ENCODE data around the gene TTLL11.

TTLL11 gene

DNA sequence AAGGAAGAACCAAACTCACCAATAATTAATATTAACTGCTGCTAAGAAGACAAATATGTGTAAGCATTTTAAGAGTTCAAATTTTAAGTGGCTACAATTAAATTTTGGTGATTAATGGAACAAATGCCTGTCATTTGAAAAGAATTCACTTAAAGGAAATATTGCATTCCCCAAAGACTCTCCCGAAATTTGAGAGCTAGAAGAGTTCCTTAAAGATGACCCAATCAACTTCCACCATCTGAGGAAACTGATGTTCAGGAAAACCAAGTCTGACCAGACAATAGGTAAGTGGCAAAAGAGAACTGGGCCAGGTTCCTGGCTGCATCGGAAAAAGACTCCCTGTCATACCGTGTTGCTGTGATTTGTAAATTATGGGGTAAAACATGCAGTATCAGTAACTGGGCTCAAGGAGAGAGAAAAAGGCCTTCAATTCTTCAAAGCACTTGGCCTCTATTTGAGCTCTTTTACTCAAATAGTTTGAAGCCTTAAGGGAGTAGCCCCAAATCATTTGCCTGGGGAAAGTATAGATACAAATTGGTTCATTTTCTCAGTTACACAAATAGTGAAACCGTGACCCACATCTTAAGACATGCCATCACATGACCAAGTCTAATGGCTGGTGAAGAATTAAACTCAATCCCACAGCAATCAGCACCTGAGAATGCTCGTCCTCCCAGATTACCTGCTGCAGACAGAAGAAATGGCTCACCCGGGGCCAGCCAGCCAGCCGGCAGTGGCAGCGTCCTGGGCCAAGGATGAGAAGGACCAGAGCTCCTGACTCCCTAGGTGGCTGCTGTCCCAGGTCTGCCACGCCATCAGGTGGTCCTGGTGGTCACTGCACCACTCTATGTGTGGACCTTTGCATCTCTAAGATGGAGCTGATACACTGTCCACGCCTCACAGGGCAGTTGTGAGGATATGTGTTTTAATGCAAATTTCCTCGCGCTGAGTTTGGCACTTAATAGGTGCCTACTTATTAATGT, 162.9 kb downstream of the TTLL11 start:
- no peak for DNase-seq

DNA sequence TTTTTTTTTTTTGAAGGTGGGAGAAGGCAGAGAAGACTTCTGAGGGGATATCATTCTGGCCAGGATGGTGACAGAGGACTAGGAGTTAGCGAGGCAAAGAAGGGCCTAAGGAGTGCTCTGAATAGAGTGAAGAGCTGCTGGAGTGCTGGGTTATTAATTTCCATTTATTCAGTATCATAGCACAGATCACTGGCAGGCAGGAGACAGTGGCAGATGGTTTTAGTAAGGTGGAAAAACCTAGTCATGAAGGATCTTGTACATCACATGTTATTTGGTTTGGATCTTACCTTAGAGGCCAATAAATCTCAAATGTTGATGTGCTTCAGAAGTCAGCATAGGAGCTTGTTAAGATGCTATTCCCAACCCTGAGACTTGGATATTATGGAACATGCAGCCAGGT, 165.5 kb downstream of the TTLL11 start:
- DNase-seq: no peak

DNA sequence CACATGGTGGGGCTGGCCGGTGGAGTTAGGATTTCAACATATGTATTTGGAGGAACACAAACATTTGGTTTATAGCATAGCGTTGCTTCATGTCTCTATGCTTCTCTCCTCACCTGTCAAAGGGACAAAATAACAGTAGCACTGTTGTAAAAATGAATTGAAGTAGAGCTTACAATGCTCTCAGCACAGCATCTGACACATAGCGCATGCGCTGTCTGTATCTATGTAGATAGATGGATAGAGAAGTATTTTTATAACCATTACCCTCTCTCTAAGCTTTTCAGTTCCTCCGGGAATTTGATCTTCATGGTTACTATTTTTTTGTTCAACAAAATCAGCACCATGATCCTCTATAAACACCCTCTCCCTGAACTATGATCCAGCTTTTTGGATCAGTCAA, 166.0 kb downstream of the TTLL11 start:
- no peak for DNase-seq

- DNase-seq: no peak
These were observed 166.7 kb downstream of the TTLL11 start for GRCh38 chr9:121926351-121926801.

GRCh38 chr9:121925935-121926334, 167.2 kb downstream of the TTLL11 start:
- no peak for DNase-seq

GRCh38 chr9:121924700-121925099, 168.4 kb downstream of the TTLL11 start:
- no peak for DNase-seq

- no peak for DNase-seq
These were observed 171.7 kb downstream of the TTLL11 start for GRCh38 chr9:121921444-121921843.

DNA sequence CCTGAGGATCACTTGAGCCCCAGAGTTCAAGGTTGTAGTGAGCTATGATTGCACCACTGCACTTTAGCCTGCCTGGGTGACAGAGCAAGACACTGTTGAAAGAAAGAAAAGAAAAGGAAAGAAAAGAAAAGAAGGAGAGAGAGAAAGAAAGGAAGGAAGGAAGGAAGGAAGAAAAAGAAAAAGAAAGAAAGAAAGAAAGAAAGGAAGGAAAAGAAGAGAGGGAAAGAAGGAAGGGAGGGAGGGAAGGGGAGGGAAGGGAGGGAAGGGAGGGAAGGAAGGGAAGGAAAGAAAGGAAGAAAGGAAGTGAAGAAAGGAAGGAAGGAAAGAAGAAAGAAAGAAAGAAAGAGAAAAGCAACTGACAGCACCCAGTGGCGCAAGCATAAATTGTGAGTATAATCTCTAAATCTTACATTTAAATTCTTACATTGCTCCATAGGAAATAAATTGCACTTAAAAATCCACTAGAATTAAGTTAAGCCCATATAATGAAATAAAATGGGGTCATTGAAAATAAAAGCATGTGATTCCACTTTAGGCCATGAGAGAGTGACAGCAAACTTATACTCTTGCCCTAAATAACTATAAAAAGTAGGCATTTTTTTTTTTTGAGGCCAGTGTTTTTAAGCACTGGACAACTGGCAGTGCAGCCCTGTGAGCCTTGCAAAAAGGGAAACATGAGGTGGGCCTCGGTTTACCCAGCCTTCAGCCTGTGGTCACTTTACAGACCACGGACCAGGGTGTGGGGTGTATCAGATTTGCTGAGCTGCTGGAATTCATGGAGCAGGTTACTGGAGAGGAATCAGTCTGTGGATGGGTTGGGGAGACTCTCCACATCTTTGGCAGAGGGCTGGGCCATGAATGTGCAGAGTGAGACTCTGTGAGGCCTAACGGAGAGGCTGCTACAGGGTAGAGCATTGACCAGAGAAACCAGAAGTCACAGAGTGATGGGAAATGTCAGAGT, 175.5 kb downstream of the TTLL11 start:
- no peak for DNase-seq

DNA sequence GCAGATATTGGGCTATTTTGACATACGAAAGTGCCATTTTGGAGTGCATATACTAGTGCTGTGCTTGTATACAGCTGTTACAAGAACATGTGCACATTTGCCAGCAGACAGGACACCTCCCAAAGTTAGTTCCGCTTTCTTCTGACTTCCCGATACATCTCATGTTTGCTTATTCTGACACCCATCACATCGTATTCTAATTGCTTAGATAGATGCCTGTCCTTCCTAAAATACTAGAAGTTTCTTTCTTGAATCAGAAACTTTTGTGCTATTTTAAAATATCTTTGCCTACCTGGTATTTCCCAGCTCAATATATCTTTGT, 177.8 kb downstream of the TTLL11 start:
- DNase-seq: no peak

GRCh38 chr9:121914604-121915303, 178.4 kb downstream of the TTLL11 start:
- DNase-seq: no peak

GRCh38 chr9:121914017-121914595, 179.0 kb downstream of the TTLL11 start:
- DNase-seq: no peak

- DNase-seq: no peak
These were observed 180.1 kb downstream of the TTLL11 start for GRCh38 chr9:121912812-121913627.

DNA sequence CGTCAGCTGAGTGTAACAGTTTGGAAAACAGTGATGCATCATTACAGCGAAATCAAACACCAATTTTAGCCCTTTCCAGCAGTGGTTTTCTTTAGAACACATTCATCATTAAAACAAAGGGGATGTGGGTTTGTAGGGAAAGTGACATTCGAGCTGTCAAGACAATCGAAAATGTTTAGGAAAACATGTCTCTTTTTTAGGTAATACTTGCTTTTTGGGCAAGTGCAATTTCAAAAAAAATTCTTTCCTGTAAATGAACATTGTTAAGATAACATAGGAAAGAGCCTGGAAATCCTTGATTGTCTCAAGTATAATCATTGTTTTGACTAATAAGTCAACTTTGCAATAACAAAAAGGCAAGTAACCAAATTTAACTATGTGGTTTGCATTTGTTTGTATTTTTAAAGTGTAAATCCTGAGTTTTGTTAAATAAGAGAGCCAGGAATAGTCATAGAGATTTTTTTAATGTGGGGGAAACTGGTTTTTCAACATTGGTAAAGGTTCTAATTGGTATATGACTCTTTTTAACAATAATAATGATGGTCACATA, 182.5 kb downstream of the TTLL11 start:
- no peak for DNase-seq

- DNase-seq: no peak
These were observed 184.0 kb downstream of the TTLL11 start for GRCh38 chr9:121909111-121909510.

GRCh38 chr9:121906074-121906870, 186.8 kb downstream of the TTLL11 start:
- no peak for DNase-seq

GRCh38 chr9:121902461-121903135, 190.5 kb downstream of the TTLL11 start:
- DNase-seq: no peak

DNA sequence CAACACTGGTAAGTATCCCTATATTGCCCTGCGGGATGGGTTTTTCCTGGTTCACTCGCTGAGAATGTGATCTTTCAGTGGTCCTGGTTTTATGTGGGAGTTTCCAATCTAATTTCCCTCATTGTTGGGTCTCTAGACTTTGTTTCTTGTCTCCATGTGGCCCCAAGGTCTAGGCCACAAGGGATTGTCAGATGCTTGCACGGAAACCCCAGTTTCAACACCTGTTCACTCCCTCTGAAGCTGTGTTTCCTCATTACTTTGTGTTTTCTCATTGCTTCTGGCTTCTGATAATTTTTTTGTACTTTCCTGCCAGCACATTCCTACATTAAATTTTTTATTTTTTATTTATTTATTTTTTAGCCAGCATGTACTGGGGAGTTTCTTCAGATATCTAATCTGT, 191.5 kb downstream of the TTLL11 start:
- DNase-seq: no peak

DNA sequence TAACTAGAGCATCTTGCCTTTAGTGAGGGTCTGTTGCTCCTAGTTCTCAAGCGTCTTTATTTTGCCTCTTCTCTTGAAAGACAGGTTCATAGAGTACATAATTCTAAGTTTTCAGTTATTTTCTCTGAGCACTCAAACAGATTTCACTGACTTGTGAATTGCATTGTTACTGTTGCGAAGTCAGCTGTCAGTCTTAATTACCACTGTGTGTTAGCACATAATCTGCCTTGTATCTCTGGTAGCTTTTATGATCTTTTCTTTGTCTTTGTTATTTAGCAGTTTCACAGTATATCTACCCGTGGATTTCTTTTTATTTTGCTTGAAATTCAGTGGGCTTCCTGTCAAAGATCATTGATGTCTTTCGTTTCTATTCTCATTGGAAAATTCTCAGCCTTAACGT, 192.9 kb downstream of the TTLL11 start:
- DNase-seq: no peak

DNA sequence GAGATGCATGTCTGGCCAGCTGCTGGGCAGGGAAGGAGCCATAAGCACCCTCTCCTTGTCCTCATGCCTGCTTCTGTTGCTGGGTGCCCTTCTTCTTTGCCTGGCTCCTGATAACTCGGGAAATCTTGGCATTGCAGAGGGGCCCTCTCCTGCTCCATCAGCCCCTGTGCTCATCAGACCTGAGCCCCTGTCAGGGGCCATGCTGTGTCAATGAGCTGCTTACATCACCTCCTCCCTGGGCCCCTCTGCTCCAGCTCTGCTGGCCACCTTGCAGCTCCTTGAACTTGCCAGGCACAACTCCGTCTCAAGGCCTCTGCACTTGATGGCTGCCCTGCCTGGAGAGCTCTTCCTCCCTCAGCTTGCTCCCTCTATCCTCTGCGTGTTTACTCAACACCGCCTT, 194.3 kb downstream of the TTLL11 start:
- no peak for DNase-seq

DNA sequence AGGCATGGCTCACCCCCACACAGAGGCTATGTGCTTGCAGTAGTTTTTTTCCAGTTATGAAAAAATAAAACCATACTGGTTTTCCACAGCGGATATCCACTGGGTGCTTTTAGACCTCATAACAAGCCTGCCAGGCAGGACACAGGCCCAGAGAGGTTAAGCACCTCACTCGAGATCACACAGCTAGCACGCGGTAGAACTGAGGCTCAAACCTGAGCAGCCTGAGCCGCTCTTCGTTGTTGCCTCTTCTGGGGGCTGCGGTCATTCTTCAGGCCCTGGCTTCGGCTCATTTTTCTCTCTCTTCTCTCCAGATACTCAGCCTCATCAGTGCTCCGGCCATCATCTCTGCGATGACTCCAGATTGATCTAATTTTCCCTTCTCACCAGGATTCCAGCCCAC, 196.0 kb downstream of the TTLL11 start:
- DNase-seq: no peak

Data from CD4-positive, alpha-beta T cell treated with Interferon alpha-2 for 1 hour (primary cell).